C4-2B (cell line): ENCODE measurements around the gene PDIA3.
"Not testable (repeated sequence)": the region's sequence is repeated elsewhere in the genome, so short reads cannot be mapped to it uniquely, and the experiment has no call there.

Experiments
- H3K27ac ChIP-seq: fragments of 450-650 bp; 2 replicates; pipeline ENCODE4 v1.5.1; 2017
- ZFX ChIP-seq: fragments of 450-650 bp; IDR thresholded peaks from 2 replicates; pipeline ENCODE4 v1.6.1; 2017
- TF ChIP-seq, protein P1 (sequence below): fragments of 450-650 bp; conservative IDR thresholded peaks from 2 replicates; pipeline ENCODE4 v1.5.1; 2017; ENCODE audit warnings: mild to moderate bottlenecking

The PDIA3 gene

DNA sequence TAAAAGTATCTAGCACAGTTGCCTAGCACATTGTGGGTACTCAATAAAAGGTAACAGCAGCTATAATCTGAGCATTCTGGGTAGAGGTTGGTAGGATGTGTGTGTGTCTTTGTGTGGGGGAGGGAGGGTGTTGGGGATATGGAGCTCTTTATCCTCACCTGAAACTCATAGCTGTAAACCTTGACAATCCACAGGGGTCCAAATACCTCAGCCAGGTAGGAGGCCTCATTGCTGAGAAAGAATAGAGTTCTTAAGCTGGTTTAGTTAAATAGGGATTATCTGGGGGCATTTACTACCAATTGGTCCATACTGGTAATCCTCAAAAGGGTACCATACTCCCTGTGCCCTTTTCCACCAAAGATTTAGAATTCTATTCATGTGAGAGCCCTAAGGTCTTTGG lies 49.8 kb downstream of the PDIA3 start:
- TF ChIP-seq, protein P1, sequence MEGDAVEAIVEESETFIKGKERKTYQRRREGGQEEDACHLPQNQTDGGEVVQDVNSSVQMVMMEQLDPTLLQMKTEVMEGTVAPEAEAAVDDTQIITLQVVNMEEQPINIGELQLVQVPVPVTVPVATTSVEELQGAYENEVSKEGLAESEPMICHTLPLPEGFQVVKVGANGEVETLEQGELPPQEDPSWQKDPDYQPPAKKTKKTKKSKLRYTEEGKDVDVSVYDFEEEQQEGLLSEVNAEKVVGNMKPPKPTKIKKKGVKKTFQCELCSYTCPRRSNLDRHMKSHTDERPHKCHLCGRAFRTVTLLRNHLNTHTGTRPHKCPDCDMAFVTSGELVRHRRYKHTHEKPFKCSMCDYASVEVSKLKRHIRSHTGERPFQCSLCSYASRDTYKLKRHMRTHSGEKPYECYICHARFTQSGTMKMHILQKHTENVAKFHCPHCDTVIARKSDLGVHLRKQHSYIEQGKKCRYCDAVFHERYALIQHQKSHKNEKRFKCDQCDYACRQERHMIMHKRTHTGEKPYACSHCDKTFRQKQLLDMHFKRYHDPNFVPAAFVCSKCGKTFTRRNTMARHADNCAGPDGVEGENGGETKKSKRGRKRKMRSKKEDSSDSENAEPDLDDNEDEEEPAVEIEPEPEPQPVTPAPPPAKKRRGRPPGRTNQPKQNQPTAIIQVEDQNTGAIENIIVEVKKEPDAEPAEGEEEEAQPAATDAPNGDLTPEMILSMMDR = no peak
- TF ChIP-seq ZFX = no peak
- no peak overlapping the region for H3K27ac ChIP-seq

DNA sequence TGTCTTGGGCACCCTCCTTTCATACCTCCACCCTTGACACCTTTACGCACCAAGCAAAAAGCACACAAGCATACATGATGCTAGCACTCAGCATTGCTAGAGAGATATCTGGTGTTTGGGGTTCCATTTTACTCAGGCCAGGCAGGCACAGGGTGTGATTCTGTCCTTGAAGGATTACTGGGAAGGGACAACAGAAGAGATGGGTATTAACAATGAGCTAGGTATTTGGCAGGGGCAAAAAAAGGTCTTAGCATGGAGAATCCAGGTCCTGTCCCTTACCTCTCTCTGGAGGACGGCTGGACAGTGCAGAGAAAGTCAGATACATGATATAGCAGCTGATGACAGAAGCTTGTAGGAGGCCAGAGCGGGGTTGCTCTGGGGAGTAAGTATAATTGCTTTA lies 50.3 kb downstream of the PDIA3 start:
- no peak overlapping the region for H3K27ac ChIP-seq
- TF ChIP-seq ZFX = no peak
- TF ChIP-seq, protein P1 = no peak

DNA sequence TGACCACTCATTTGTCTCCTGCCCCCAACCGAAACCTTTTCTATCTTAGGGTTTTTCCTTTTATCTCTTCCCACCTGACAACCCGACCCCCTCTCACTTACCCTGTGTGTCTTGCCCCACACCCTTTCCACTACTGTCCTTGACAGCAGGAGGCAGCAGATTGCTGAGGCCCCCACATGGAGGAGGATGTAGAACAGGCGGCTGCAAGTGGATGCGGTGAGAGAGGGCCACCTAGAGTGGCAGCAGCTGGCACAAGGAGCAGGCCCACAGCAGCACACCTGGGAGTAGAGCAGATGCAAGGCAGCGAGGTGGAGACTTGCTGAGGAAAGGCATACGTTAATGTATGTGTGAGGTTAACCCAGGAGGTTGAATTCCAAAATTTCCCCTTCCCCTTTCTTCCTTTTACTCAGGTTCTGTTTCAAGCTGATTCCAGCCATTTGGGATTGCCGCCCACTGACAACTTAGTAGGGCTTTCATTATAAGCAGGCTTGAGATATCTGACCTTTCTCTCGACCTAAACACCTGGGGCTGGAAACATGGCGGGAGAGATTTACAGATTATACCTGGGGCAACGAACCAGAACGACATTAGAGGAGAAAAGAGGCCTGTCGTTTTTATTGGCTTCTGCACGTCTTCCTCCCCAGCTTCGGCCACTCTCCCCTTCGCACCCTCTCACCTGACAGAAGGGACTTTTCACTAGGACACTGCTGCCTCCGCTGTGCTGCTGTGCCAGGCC lies 53.1 kb downstream of the PDIA3 start:
- H3K27ac ChIP-seq = peak overlapping the region; percentile 84
- TF ChIP-seq ZFX = no peak
- TF ChIP-seq, protein P1 = no peak

DNA sequence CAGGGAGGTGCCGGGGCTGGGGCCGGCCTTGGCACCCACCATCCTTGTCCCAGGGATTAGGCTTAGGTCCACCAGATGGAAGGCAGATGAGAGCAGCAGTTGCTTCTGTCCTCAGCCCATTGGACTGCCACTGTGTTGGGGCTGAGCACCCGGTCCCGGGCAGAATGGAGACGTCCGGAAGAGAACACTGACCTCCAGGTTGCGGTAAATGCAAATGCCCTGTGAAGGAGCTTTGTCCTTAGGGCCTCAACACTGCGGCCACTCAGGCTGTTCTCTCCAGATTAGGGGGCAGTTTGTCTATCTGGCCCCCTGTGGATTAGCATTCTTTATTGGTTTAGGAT lies 53.7 kb downstream of the PDIA3 start, which contains the start of gene SERINC4:
Gene SERINC4 (minus strand): TSS at position 276 of the 341 bp plus-strand sequence. CDS start 234 bp downstream, at position 42.
- H3K27ac ChIP-seq = peak within 1 kb of the TSS; percentile 84
- TF ChIP-seq ZFX = no peak
- TF ChIP-seq, protein P1 = no peak

DNA sequence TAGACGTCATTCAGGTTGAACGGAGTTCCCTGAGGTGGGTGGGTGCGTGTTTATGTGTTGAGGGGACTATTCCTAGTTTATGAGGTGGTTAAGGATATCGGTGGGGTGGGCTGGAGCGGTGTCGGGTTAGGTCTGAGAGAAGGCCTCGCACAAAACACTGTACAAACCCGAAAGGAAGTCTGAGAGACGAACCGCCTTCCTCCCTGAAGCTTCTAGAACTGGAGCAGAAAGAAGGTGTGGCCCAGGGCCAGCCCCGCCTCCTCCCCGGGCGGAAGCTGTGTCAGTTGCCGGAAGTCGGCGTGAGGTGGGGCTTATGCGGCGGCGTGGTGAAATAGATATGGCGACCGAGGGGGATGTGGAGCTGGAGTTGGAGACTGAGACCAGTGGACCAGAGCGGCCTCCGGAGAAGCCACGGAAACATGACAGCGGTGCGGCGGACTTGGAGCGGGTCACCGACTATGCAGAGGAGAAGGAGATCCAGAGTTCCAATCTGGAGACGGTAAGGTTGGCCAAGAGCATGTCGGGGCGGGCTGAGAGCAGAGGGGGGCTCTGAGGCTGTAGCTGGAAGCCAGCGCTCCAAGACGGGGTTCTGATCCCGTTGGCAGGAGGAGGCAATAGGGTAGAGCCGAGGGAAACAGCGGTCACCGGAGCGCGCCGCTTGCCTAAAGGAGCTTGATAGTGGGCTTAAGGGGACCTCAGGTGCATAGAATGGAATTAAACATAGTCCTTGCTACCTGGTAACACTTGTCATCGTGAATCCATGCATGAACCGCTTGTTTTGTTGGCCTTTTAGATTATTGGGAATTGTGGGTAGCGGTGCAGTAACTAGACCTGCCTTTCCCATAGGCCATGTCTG lies 54.3 kb downstream of the PDIA3 start, which contains the start of gene HYPK:
Gene HYPK (plus strand): TSS at position 314 of the 856 bp plus-strand sequence. CDS start 24 bp downstream, at position 338.
- TF ChIP-seq ZFX = no peak
- TF ChIP-seq, protein P1 = no peak
- H3K27ac ChIP-seq = peak within 1 kb of the TSS; percentile 84

DNA sequence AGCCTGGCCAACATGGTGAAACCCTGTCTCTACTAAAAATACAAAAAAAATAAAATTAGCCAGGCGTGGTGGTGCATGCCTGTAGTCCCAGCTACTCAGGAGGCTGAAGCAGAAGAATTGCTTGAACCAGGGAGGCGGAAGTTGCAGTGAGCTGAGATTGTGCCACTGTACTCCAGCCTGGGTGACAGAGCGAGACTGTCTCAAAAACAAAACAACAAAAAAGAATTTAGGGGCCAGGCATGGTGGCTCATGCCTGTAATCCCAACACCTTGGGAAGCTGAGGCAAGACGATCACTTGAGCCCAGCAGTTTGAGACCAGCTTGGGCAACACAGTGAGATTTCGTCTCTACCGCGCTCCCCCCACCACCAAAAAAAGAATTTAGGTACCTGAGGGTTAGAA lies 56.4 kb downstream of the PDIA3 start:
- not testable (repeated sequence) for H3K27ac ChIP-seq

DNA sequence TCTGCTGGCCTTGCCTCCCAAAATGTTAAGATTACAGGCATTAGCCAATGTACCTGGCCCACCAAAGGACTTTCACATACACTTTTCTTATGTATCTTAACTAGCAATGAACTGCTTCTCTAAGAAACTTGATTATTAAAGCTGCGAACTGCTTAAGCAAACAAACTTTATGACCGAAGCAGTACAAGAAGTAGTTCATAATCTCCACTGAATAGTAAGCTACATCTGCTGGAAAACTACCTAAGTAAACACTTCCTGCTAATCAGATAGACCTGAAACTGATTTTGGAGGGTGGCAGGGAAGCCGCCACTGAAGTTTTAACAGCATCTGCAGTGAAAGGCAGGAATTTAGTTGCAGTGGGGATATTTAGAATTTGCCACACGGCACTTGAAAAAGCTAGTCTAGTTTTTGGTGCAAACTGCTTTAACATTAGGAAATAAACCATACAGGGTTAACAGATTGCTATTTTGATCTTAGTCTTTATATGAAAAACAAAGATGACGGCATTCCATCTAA lies 62.3 kb downstream of the PDIA3 start:
- no peak for TF ChIP-seq ZFX
- TF ChIP-seq, protein P1 = no peak
- H3K27ac ChIP-seq = peak overlapping the region; percentile 91
